ENCODE results near the gene GTSE1. TPM values are rescaled to one million over a fixed set of nuclear protein-coding genes. Genes with fewer than 3 reads are reported as not detected.

The GTSE1 gene
- total and polyA plus RNA-seq, 9 donors, result 0.18 to 0.84 (median 0.38) TPM; not detected in 1

DNA sequence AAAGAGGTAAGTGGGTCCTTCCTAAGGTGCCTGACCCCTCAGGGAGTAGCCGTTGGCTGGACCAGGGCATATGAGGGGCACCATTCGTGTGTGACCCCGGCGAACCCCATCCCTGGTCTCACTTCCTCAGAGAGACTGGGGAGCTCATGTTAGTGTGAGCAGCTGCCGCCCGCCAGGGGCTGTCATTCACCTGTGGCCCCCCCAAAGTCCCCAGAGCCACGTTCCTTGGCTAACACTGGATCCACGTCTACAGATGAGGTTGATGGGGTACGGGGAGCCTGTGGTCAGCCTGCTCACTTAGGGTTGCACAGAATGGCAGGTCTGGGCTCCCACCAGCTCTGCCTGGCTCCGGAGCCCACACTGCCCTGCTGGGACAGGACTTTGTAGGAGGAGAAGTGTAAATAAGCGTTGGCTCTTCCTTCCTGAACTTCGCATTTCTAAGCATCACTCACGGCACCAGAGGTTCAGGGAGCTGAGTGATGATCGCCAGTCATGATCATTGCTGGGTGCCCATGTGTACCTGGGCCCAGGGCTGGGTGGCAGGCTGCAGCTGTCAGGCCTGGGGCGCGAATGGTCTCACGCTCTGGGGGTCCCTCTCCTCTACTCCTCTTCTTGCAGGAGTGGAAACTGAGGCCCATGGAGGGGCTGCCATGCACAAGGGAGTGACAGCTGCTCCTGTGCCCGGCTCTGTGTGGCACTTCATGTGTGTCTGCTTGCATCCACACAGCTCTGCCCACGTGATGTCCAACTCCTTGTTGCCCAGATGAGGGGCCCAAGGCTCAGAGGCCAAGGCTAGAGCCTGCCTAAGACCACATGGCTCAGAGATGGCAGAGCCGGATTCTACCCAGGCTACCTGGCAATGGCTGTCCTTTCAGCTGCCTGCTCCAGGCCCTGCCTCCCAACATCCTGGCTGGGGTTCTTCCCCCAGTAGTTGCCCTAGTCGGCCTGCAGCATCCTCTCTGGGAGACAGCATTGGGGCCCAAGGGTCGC, 17.7 kb upstream of the GTSE1 start:
- peaks cover 2% of the 10 kb centered on the region for H3K36me3 ChIP-seq
- DNase-seq, result peak in 1 of 5 donors; percentile 21
- no peaks in the 10 kb centered on the region for H3K4me1 ChIP-seq (ENCODE audit: insufficient read depth)
- H3K4me3 ChIP-seq, result no peak overlapping the region
- H3K27ac ChIP-seq, result no peak overlapping the region
- TF ChIP-seq EP300 (IDR thresholded peaks at IDR 0.05) (no peak), POLR2A (IDR thresholded peaks at IDR 0.05) (no peak)
- TF ChIP-seq, protein P1, sequence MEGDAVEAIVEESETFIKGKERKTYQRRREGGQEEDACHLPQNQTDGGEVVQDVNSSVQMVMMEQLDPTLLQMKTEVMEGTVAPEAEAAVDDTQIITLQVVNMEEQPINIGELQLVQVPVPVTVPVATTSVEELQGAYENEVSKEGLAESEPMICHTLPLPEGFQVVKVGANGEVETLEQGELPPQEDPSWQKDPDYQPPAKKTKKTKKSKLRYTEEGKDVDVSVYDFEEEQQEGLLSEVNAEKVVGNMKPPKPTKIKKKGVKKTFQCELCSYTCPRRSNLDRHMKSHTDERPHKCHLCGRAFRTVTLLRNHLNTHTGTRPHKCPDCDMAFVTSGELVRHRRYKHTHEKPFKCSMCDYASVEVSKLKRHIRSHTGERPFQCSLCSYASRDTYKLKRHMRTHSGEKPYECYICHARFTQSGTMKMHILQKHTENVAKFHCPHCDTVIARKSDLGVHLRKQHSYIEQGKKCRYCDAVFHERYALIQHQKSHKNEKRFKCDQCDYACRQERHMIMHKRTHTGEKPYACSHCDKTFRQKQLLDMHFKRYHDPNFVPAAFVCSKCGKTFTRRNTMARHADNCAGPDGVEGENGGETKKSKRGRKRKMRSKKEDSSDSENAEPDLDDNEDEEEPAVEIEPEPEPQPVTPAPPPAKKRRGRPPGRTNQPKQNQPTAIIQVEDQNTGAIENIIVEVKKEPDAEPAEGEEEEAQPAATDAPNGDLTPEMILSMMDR (IDR thresholded peaks at IDR 0.05), result no peak
- intact Hi-C loops (cut with DNase I), result no loop called here
- 90 to 94% (median 91%) methylated on average over 22 of the region's 22 CpGs for WGBS, 3 donors
- H3K27me3 ChIP-seq, result no peaks in the 10 kb centered on the region
- no peaks in the 10 kb centered on the region for H3K9me3 ChIP-seq

DNA sequence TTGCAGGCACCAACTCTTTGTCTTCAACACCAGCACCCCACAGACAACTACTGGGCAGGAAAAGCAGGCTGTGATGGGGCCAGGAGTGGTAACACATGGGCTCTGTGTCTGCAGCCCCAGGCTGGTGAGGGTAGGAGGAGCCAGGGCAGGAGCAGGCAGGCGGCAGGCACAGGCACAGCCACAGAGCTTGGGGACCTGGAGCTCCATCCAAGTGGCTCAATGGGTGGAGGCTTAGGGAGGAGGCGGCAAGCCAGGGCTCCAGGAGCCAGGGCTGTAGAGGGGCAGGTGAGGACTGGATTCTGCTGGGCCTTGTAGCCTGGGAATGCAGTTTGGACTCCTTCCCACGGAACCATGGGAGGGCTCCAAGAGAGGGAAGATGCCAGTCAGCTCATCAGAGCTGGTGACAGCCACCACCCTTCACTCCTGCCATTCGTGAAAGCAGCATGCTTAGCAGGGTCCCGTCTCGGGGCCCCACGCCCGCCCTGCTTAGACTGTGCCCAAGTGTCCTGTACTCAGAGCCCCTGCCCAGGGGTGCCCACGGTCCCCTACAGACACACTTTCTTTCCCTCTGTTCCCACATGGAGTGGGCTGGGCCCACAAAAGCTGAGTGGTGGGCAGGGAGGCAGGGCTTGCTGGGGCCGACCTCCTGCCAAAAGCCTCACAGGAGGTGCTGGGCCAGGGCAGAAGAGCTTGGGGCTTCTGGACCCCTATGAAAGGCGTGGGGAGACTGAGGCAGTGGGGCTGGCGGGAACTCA, 16.4 kb upstream of the GTSE1 start:
- H3K36me3 ChIP-seq, result peaks cover 2% of the 10 kb centered on the region
- intact Hi-C loops (cut with DNase I), result no loop called here
- DNase-seq, result peak in 1 of 5 donors; percentile 26
- no peaks in the 10 kb centered on the region for H3K4me1 ChIP-seq (ENCODE audit: insufficient read depth)
- no peaks in the 10 kb centered on the region for H3K27me3 ChIP-seq
- TF ChIP-seq, protein P1 (IDR thresholded peaks at IDR 0.05), result no peak
- no peak for TF ChIP-seq EP300 (IDR thresholded peaks at IDR 0.05)
- TF ChIP-seq POLR2A (IDR thresholded peaks at IDR 0.05), result no peak
- H3K4me3 ChIP-seq, result no peak overlapping the region
- no peak overlapping the region for H3K27ac ChIP-seq
- H3K9me3 ChIP-seq, result no peaks in the 10 kb centered on the region
- 92 to 95% (median 94%) methylated on average over 12 of the region's 12 CpGs for WGBS, 3 donors

DNA sequence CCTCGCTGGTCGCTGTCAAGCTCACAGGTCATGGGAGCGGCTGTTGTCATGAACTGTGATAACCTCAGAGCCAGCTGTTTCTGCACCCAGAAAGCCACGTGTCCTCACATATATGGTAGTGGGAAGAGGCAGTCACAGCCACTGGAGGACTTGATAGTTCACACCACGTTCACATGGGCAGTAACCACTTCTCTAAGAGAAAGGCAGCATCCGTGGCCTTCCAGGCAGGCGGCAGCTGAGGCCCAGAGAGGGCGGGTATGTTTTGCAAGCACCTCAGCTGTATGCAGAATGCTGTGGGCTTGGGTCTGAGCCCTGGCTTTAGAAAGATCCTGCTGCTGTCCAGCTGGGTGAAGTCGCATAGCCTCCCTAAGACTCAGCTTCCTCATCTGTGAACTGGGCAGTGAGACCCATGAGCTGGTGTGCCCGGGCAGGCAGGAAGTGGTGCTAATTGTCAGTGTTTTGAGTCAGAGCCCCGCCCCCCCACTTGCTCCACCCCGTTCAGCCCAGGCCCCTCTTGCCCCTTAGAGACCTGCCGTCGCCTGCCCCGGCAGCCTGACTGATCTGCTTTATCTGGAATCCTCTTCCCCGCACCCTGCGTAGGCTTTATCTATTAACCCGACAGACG, 15.6 kb upstream of the GTSE1 start:
- 73 to 77% (median 74%) methylated on average over 19 of the region's 19 CpGs for WGBS, 3 donors
- H3K36me3 ChIP-seq, result no peaks in the 10 kb centered on the region
- no peak overlapping the region for H3K27ac ChIP-seq
- H3K4me1 ChIP-seq (ENCODE audit: insufficient read depth), result no peaks in the 10 kb centered on the region
- DNase-seq, result peak in 1 of 5 donors; percentile 29
- no peaks in the 10 kb centered on the region for H3K9me3 ChIP-seq
- H3K4me3 ChIP-seq, result no peak overlapping the region
- no peaks in the 10 kb centered on the region for H3K27me3 ChIP-seq
- TF ChIP-seq, protein P1 (IDR thresholded peaks at IDR 0.05), result no peak
- TF ChIP-seq POLR2A (IDR thresholded peaks at IDR 0.05), result no peak
- intact Hi-C loops (cut with DNase I), result no loop called here
